Neural crest cell (in vitro differentiated cells): ENCODE results near the gene CLDN24. TPM values are rescaled to one million over a fixed set of nuclear protein-coding genes. Genes with fewer than 3 reads are reported as not detected.

Experiments
- DNase-seq: peaks from one replicate; pipeline ENCODE4 v3.0.0; 2021; ENCODE audit warnings: low read depth, mixed read lengths, low spot score
- H3K27ac Mint-ChIP-seq: one replicate; pipeline ENCODE4 v1.8.0; 2021; ENCODE audit warnings: mild to moderate bottlenecking, mixed read lengths; ENCODE audit not compliant: unreplicated experiment
- H3K27me3 Mint-ChIP-seq: 2 replicates; pipeline ENCODE4 v1.8.0; 2021; ENCODE audit warnings: low read depth, mild to moderate bottlenecking, mixed read lengths
- H3K36me3 Mint-ChIP-seq: 2 replicates; pipeline ENCODE4 v1.8.0; 2021; ENCODE audit warnings: low read depth, mild to moderate bottlenecking, mixed read lengths
- H3K4me1 Mint-ChIP-seq: 2 replicates; pipeline ENCODE4 v1.8.0; 2021; ENCODE audit warnings: mixed read lengths
- H3K4me3 Mint-ChIP-seq: one replicate; pipeline ENCODE4 v1.8.0; 2021; ENCODE audit warnings: mild to moderate bottlenecking, mixed read lengths
- H3K9me3 Mint-ChIP-seq: 2 replicates; pipeline ENCODE4 v1.8.0; 2021; ENCODE audit warnings: mixed read lengths
- CTCF ChIP-seq: fragments of 200-600 bp; sonication (generic); conservative IDR thresholded peaks from 2 replicates; pipeline ENCODE4 v1.5.0; 2021; ENCODE audit warnings: antibody characterized with exemption, mild to moderate bottlenecking
- total RNA-seq: library from RNA; stranded (reverse); gene quantifications from 2 replicates; pipeline ENCODE4 v1.2.1, GENCODE V29; 2021

Gene CLDN24
- total RNA-seq, 1 donor from 2014 or later, result not detected

- Mint-ChIP-seq H3K36me3 (peaks cover 10% of the 10 kb centered on the region), H3K9me3 (peaks cover 5% of the 10 kb centered on the region), H3K27ac (no peak overlapping the region), H3K4me1 (peaks cover 4% of the 10 kb centered on the region), H3K27me3 (peaks cover 4% of the 10 kb centered on the region), H3K4me3 (no peak overlapping the region)
- no peak for DNase-seq
- TF ChIP-seq CTCF, result no peak
Observed at GRCh38 chr4:183330841-183331240, 8.6 kb upstream of the CLDN24 start.

GRCh38 chr4:183329954-183330742 lies 7.9 kb upstream of the CLDN24 start:
- H3K27ac Mint-ChIP-seq, result no peak overlapping the region
- peaks cover 4% of the 10 kb centered on the region for H3K27me3 Mint-ChIP-seq
- peaks cover 6% of the 10 kb centered on the region for H3K9me3 Mint-ChIP-seq
- peaks cover 4% of the 10 kb centered on the region for H3K4me1 Mint-ChIP-seq
- DNase-seq, result no peak
- no peak overlapping the region for H3K4me3 Mint-ChIP-seq
- H3K36me3 Mint-ChIP-seq, result peaks cover 10% of the 10 kb centered on the region
- TF ChIP-seq CTCF, result no peak

GRCh38 chr4:183329244-183329643 lies 7.0 kb upstream of the CLDN24 start:
- Mint-ChIP-seq H3K27ac (no peak overlapping the region), H3K4me3 (no peak overlapping the region), H3K27me3 (peaks cover 4% of the 10 kb centered on the region), H3K36me3 (peaks cover 10% of the 10 kb centered on the region), H3K9me3 (peaks cover 6% of the 10 kb centered on the region), H3K4me1 (peaks cover 4% of the 10 kb centered on the region)
- no peak for TF ChIP-seq CTCF
- DNase-seq, result no peak

- peaks cover 4% of the 10 kb centered on the region for H3K4me1 Mint-ChIP-seq
Observed at GRCh38 chr4:183328832-183329231, 6.6 kb upstream of the CLDN24 start.

GRCh38 chr4:183327827-183328226 lies 5.6 kb upstream of the CLDN24 start:
- peaks cover 11% of the 10 kb centered on the region for H3K36me3 Mint-ChIP-seq
- TF ChIP-seq CTCF, result no peak

More at GRCh38 chr4:183328832-183329231, 6.6 kb upstream of the CLDN24 start:
- Mint-ChIP-seq H3K9me3 (peaks cover 6% of the 10 kb centered on the region), H3K36me3 (peaks cover 10% of the 10 kb centered on the region), H3K27ac (no peak overlapping the region), H3K27me3 (peaks cover 4% of the 10 kb centered on the region), H3K4me3 (no peak overlapping the region)
- TF ChIP-seq CTCF, result no peak
- no peak for DNase-seq

More at GRCh38 chr4:183327827-183328226, 5.6 kb upstream of the CLDN24 start:
- peaks cover 8% of the 10 kb centered on the region for H3K4me1 Mint-ChIP-seq
- H3K4me3 Mint-ChIP-seq, result no peak overlapping the region
- peaks cover 6% of the 10 kb centered on the region for H3K9me3 Mint-ChIP-seq
- H3K27ac Mint-ChIP-seq, result no peak overlapping the region
- no peak for DNase-seq
- no peaks in the 10 kb centered on the region for H3K27me3 Mint-ChIP-seq
